IPS DF 6.9 (cell line): Measurements from ENCODE around the gene PGM2.

Experiments
- DNase-seq: peaks from one replicate; pipeline ENCODE4 v3.0.0-alpha.2; 2013; ENCODE audit warnings: low read depth, low spot score
- H3K27ac ChIP-seq: one replicate; pipeline ENCODE4 v1.5.1; 2013; ENCODE audit warnings: low read length, control low read depth
- H3K27me3 ChIP-seq: 2 replicates; pipeline ENCODE4 v1.6.1; 2013; ENCODE audit warnings: mild to moderate bottlenecking, low read length; ENCODE audit not compliant: control insufficient read depth, insufficient read depth
- H3K36me3 ChIP-seq: 2 replicates; pipeline ENCODE4 v1.6.1; 2013; ENCODE audit warnings: low read length; ENCODE audit not compliant: control insufficient read depth, insufficient read depth
- H3K4me1 ChIP-seq: 2 replicates; pipeline ENCODE4 v1.6.1; 2013; ENCODE audit warnings: low read length; ENCODE audit not compliant: control insufficient read depth, insufficient read depth
- H3K4me3 ChIP-seq: 2 replicates; pipeline ENCODE4 v1.5.1; 2013; ENCODE audit warnings: mild to moderate bottlenecking, low read length
- H3K9me3 ChIP-seq: 2 replicates; pipeline ENCODE4 v1.6.1; 2013; ENCODE audit warnings: low read length, inconsistent platforms; ENCODE audit not compliant: control insufficient read depth, insufficient read depth
- WGBS: extraction: QIAGEN DNeasy Blood & Tissue Kit; methylation state at CpG from one replicate; pipeline ENCODE4 v1.1.7; 2013; ENCODE audit warnings: mixed read lengths, missing lambda C conversion rate; ENCODE audit not compliant: insufficient read length, insufficient coverage; 5-methylcytosine and 5-hydroxymethylcytosine counted together

The PGM2 gene

GRCh38 chr4:37858872-37859271 is 32.4 kb downstream of the PGM2 start:
- H3K27ac ChIP-seq, result no peak overlapping the region
- no peak for DNase-seq

GRCh38 chr4:37860266-37860665 is 33.8 kb downstream of the PGM2 start:
- Histone ChIP-seq H3K4me1 (no peaks in the 10 kb centered on the region), H3K36me3 (peaks cover 2% of the 10 kb centered on the region; the same call in 1 of the 2 replicates), H3K9me3 (no peaks in the 10 kb centered on the region), H3K27me3 (no peaks in the 10 kb centered on the region), H3K4me3 (no peak overlapping the region), H3K27ac (no peak overlapping the region)
- WGBS, result no CpG with 5 or more reads among the region's 1 CpG
- DNase-seq, result no peak

More at GRCh38 chr4:37858872-37859271, 32.4 kb downstream of the PGM2 start:
- Histone ChIP-seq H3K4me1 (no peaks in the 10 kb centered on the region), H3K27me3 (no peaks in the 10 kb centered on the region), H3K9me3 (no peaks in the 10 kb centered on the region), H3K36me3 (peaks cover 2% of the 10 kb centered on the region; the same call in 1 of the 2 replicates), H3K4me3 (no peak overlapping the region)

GRCh38 chr4:37862961-37863360 is 36.5 kb downstream of the PGM2 start:
- H3K4me1 ChIP-seq, result no peaks in the 10 kb centered on the region
- no peak overlapping the region for H3K27ac ChIP-seq
- no CpG with 5 or more reads among the region's 4 CpGs for WGBS
- no peaks in the 10 kb centered on the region for H3K27me3 ChIP-seq
- H3K9me3 ChIP-seq, result no peaks in the 10 kb centered on the region
- no peak for DNase-seq
- no peaks in the 10 kb centered on the region for H3K36me3 ChIP-seq
- no peak overlapping the region for H3K4me3 ChIP-seq

GRCh38 chr4:37864786-37865185 is 38.3 kb downstream of the PGM2 start:
- Histone ChIP-seq H3K27me3 (no peaks in the 10 kb centered on the region), H3K4me1 (no peaks in the 10 kb centered on the region), H3K9me3 (no peaks in the 10 kb centered on the region), H3K27ac (no peak overlapping the region), H3K4me3 (no peak overlapping the region), H3K36me3 (no peaks in the 10 kb centered on the region)
- whole genome bisulfite sequencing, result no CpG with 5 or more reads among the region's 4 CpGs
- DNase-seq, result no peak

- WGBS, result no CpG with 5 or more reads among the region's 3 CpGs
- no peak for DNase-seq
Measured at GRCh38 chr4:37865450-37865849, 39.0 kb downstream of the PGM2 start.

GRCh38 chr4:37867102-37867501 is 40.6 kb downstream of the PGM2 start:
- no peak for DNase-seq
- Histone ChIP-seq H3K36me3 (no peaks in the 10 kb centered on the region), H3K27me3 (no peaks in the 10 kb centered on the region), H3K9me3 (no peaks in the 10 kb centered on the region), H3K4me3 (no peak overlapping the region), H3K27ac (no peak overlapping the region), H3K4me1 (no peaks in the 10 kb centered on the region)
- WGBS, result no CpG with 5 or more reads among the region's 3 CpGs

More at GRCh38 chr4:37865450-37865849, 39.0 kb downstream of the PGM2 start:
- Histone ChIP-seq H3K27ac (no peak overlapping the region), H3K9me3 (no peaks in the 10 kb centered on the region), H3K4me3 (no peak overlapping the region), H3K27me3 (no peaks in the 10 kb centered on the region), H3K4me1 (no peaks in the 10 kb centered on the region), H3K36me3 (no peaks in the 10 kb centered on the region)

- Histone ChIP-seq H3K4me3 (no peak overlapping the region), H3K27me3 (no peaks in the 10 kb centered on the region), H3K36me3 (no peaks in the 10 kb centered on the region), H3K9me3 (no peaks in the 10 kb centered on the region), H3K4me1 (no peaks in the 10 kb centered on the region), H3K27ac (no peak overlapping the region)
- DNase-seq, result no peak
- no CpG with 5 or more reads among the region's 4 CpGs for WGBS
Measured at GRCh38 chr4:37868238-37868637, 41.8 kb downstream of the PGM2 start.

- Histone ChIP-seq H3K4me1 (no peaks in the 10 kb centered on the region), H3K27me3 (no peaks in the 10 kb centered on the region), H3K4me3 (no peak overlapping the region), H3K36me3 (no peaks in the 10 kb centered on the region), H3K9me3 (no peaks in the 10 kb centered on the region), H3K27ac (no peak overlapping the region)
- DNase-seq, result no peak
- no CpG with 5 or more reads among the region's 1 CpG for WGBS
Measured at GRCh38 chr4:37872310-37872988, 46.0 kb downstream of the PGM2 start.

- no peak overlapping the region for H3K4me3 ChIP-seq
- H3K27ac ChIP-seq, result no peak overlapping the region
- WGBS, result no CpG with 5 or more reads among the region's 1 CpG
- no peaks in the 10 kb centered on the region for H3K27me3 ChIP-seq
- H3K36me3 ChIP-seq, result no peaks in the 10 kb centered on the region
- no peaks in the 10 kb centered on the region for H3K4me1 ChIP-seq
- no peak for DNase-seq
- H3K9me3 ChIP-seq, result no peaks in the 10 kb centered on the region
Measured at GRCh38 chr4:37873386-37873785, 46.9 kb downstream of the PGM2 start.

- whole genome bisulfite sequencing, result no CpG with 5 or more reads among the region's 2 CpGs
- no peak overlapping the region for H3K4me3 ChIP-seq
- no peaks in the 10 kb centered on the region for H3K36me3 ChIP-seq
- H3K9me3 ChIP-seq, result no peaks in the 10 kb centered on the region
- H3K27me3 ChIP-seq, result no peaks in the 10 kb centered on the region
- no peak overlapping the region for H3K27ac ChIP-seq
- DNase-seq, result no peak
- H3K4me1 ChIP-seq, result no peaks in the 10 kb centered on the region
Measured at GRCh38 chr4:37876156-37876555, 49.7 kb downstream of the PGM2 start.

- no peak overlapping the region for H3K27ac ChIP-seq
- no CpG with 5 or more reads among the region's 8 CpGs for WGBS
- H3K27me3 ChIP-seq, result no peaks in the 10 kb centered on the region
- no peaks in the 10 kb centered on the region for H3K36me3 ChIP-seq
- no peaks in the 10 kb centered on the region for H3K9me3 ChIP-seq
- DNase-seq, result no peak
- no peaks in the 10 kb centered on the region for H3K4me1 ChIP-seq
- H3K4me3 ChIP-seq, result no peak overlapping the region
Measured at GRCh38 chr4:37879365-37879764, 52.9 kb downstream of the PGM2 start.
